Fibroblast of skin of right biceps (primary cell): ENCODE results near the gene ZFP36.
"Not testable (repeated sequence)": the region's sequence is repeated elsewhere in the genome, so short reads cannot be mapped to it uniquely, and the experiment has no call there.

Experiments used
- DNase-seq: peaks from one replicate; pipeline ENCODE4 v3.0.0-alpha.2; 2013

ZFP36 gene

DNA sequence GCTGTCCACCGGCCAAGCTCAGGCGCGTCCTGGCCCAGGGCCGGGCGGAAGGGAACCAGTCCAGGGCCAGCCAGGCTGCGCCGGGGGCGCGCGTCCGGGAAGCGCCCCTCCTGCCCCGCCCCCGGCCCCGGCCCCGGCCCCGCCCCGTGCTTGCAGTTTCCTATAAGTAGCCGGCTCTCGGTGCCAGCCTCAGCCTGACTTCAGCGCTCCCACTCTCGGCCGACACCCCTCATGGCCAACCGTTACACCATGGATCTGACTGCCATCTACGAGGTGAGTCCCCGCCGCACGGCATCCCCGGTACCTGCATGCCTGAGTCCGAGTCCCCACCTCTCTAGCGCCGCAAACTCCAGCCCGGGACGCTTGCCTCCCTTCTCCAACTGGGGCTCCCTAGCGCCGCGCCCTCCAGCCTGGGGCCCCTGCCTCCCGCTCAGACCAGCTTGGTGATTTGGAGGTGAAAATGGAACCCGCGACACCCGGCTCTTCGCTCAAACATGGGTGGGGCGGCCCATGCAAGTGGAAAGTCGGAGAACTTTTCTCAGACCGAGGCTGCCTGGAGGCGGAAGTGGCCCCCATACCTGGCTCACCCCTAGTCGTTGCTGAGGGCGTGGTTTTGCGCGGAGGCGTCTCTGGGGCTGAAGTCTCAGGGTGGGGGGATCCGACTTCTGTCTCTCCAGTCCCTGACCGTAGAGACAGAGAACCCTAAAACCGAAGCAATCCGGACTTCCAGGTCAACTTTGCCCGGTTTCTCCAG lies at the start of gene ZFP36:
TSS of gene ZFP36 (plus strand) at position 192 of the 754 bp plus-strand sequence. CDS start at position 250, 58 bp downstream.
- peak; percentile 83 for DNase-seq

- no peak for DNase-seq
Observed at GRCh38 chr19:39359026-39359425, 47.6 kb upstream of the ZFP36 start.

DNA sequence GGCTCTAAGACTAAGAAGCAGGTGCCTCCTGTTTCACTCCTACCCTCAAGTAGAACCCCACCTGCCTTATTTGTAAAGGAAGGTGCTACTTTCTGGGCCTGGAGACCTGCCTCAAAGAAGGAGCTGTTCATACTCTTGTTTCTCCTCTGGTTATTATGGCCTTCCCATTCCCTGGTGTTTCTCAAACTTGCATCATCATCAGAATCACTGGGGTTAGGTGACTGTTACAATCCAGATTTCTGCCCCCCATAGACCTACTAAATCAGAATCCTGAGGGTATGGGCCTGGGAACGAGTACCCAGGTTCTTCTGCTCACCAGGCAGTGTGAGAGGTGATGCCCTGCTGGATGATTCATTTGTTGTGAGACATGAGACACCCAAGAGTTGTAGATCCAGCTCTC lies 46.0 kb upstream of the ZFP36 start:
- no peak for DNase-seq

DNA sequence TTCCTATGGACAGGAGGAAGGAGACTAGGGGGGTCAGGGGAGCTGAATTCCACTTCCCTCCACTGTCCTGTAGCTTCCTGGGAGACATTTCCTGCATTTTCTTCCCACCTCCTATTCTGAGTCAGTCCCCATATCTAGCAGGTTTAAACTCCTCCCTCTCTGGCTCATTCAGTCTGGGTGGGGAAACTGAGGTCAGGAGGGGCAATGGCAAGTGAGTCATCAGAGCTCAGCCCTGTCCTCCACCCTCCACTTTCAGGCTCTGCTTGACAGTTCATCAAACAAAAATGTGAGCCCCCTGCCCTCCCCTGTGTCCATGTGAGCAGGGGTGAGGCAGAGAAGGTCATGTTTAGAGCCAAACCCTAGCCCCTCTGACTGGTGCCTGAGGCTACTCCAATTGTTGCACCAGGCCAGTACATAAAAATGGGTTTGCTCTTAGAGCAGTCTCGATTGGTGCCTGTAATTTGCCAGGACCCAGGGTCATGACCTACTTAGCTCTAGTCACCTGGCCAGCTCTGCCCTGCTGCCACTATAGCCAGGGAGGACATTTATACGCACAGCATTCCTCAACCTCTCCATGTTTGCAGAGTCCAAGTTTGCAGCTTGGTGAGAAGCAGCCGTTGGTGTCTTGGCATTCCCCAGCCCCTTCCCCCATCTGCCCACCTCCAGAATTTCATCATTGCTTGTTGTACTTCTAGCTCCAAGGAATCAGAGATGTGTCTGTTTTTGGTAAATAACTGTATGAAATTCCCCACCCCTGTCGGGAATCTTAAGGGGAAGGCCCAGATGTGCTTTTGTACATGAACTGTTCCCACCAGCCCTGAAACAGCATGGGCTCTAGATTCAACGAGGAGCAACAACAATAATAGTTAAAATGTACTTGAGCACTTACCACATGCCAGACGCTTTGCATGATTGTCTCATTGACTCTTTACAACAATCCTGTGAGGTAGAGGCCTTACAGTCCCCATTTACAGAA lies 43.7 kb upstream of the ZFP36 start:
- DNase-seq: peak; percentile 83

GRCh38 chr19:39363901-39364457 lies 42.7 kb upstream of the ZFP36 start:
- DNase-seq: peak; percentile 45

DNA sequence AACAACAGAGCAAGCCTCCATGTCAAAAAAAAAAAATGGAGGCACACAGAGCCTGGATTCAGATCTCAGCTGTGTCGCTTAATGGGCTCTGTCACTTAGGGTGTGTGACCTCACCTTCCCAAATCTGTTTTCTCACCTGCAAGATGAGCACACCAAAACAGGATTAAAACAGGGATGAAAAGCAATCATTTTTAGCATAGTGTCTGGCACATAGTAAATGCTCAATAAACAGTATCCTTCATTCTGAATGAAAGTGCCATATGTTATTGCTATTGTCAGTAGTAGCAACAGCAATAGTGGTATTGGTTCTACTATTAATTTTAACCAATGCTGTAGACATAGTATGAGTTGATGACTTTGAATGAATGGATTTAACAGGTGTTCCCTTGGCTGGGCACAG lies 41.1 kb upstream of the ZFP36 start:
- DNase-seq: no peak

DNA sequence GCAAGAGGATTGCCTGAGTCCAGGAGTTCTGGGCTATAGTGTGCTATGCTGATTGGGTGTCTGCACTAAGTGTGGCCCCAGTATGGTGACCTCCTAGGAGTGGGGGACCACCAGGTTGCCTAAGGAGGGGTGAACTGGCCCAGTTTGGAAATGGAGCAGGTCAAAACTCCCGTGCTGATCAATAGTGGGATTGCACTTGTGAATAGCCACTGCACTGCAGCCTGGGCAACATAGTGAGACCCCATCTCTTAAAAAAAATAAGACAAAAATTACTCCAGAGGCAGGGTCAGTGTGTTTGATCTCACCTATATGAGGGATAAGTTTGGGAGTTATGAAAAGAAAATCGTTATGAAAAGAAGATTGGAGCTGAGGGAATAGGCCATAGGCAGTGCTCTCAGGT lies 37.4 kb upstream of the ZFP36 start:
- DNase-seq: no peak

DNA sequence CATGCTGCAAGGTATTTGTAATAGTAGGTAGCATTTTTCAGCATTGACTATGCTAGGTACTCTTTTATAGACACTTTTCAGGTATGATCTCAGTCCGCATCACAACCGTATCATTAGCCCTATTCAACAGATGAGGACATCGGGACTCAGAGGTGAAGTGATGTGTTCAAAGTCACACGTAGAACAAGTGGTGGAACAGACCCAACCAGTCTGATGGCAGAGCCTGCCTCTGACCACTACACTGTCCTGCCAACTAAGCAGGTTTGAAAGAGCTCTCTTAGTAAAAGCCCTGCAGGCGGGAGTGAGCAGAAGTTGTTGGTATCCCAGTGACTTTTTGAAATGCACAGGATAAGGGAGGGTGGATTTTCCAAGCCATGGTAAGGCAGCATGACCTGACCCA lies 35.9 kb upstream of the ZFP36 start:
- DNase-seq: no peak

GRCh38 chr19:39372047-39372802 lies 34.4 kb upstream of the ZFP36 start:
- peak; percentile 97 for DNase-seq

- peak; percentile 27 for DNase-seq
Observed at GRCh38 chr19:39372941-39373340, 33.7 kb upstream of the ZFP36 start.

GRCh38 chr19:39375929-39376328 lies 30.7 kb upstream of the ZFP36 start:
- no peak for DNase-seq

GRCh38 chr19:39377373-39378362 lies 29.0 kb upstream of the ZFP36 start:
- no peak for DNase-seq

GRCh38 chr19:39379366-39379765 lies 27.3 kb upstream of the ZFP36 start:
- not testable (repeated sequence) for DNase-seq

GRCh38 chr19:39379865-39380396 lies 26.7 kb upstream of the ZFP36 start:
- no peak for DNase-seq

- no peak for DNase-seq
Observed at GRCh38 chr19:39380521-39381502, 25.8 kb upstream of the ZFP36 start.

DNA sequence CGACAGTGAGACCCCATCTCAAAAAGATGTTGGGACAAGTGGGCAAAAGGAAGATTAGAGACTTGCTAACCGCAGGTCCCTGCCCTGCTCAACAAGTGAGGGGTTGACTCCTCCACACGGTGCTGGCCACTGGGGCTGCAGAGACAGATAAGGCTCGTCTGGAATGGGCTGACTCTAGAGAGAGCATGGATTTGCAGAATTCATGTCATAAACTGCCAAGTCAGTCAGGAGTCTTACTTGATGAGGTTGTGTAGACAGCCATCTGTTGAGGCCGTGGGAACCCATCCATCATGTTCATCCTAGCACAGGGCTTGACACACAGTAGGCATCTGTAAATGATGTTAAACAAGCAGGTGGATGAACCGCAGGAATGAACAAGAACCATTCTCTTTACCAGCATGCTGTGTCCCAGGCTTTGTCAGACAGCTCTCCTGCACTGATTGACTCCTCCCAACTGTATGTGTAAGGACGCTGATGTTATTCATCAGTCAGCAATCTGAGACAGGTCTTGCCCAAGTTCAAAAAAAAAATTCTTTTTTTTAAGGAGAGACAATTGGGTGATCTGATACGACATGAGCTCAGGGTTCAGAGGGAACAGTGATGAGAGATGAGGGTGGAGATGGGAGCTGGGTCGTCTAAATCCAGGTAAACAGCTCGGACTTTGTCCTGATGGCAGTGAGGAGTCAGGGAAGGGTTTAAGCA lies 24.6 kb upstream of the ZFP36 start:
- DNase-seq: no peak

GRCh38 chr19:39382991-39383828 lies 23.4 kb upstream of the ZFP36 start:
- no peak for DNase-seq

DNA sequence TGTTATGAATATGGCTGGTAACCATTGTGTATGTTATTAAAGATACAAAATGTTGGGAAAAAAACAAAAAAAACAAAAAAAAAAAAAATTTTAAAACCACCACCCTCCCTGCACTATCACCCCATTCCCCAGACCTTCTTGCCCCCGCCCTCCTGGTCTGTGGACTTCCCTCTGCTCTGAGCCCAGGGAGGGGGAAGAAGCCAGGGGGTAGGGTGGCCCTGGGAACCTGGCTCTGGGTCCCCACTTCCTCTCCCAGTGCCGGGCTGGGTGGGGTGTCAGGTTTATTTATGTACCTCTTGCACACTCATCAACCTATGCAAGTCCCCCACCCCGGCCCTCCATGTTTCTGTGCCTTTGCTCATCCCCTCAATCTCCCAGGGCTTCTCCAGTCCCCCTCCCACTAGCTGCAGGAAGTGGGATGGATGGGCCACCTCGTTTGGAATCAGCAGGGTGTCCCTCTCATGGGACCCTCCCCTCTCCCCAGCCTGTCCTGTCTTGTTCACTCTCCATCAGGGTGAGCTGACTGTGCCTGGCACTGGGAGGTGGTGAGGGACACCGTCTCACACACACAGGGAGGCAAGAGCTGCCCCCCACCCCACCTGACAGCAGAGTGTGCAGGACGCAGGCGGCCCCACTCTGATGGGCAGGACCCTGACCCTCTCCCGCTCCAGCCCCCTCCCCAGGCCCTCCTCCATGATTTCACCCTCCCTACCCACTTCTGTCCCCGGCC lies 21.6 kb upstream of the ZFP36 start:
- DNase-seq: no peak
